Coronary artery (tissue), 2 donors: ENCODE data around the gene AP5Z1.

Experiments used
- DNase-seq: peaks from one replicate; pipeline ENCODE4 v3.0.0-alpha.2; 2017; ENCODE audit warnings: low spot score
- H3K27ac ChIP-seq, 2 donors: fragments of 200-600 bp; sonication (generic); one replicate each; pipeline ENCODE4 v1.5.1; 2016 to 2019
- H3K4me3 ChIP-seq: fragments of 200-600 bp; sonication (generic); 2 replicates; pipeline ENCODE4 v1.5.1; 2016; ENCODE audit warnings: mild to moderate bottlenecking, moderate library complexity
- TF ChIP-seq, protein P1 (sequence below): fragments of 200-600 bp; sonication (generic); IDR thresholded peaks from one replicate; pipeline ENCODE4 v1.5.1; 2019; ENCODE audit warnings: antibody characterized with exemption

The AP5Z1 gene

DNA sequence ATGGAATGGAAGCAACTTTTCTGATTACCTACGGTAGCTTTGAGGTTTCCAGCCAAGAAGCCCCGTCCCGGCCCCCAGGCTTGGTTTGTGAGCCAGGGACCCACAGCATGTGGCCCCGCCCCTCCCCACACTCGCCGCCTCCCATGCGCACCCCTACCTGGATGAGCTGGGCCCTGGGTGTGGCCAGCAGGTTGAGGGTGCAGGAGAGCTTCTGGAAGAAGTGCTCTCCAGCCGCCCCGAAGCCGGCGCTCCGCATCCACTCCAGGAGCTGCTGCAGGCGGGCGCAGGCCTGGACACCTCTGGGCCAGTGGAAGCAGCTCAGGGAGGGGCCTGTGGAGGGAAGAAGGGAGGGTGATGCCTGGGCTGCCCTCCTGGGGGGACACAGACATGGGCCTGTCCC is 39.7 kb downstream of the AP5Z1 start:
- Histone ChIP-seq H3K27ac (no peak overlapping the region), H3K4me3 (no peak overlapping the region)
- TF ChIP-seq, protein P1, sequence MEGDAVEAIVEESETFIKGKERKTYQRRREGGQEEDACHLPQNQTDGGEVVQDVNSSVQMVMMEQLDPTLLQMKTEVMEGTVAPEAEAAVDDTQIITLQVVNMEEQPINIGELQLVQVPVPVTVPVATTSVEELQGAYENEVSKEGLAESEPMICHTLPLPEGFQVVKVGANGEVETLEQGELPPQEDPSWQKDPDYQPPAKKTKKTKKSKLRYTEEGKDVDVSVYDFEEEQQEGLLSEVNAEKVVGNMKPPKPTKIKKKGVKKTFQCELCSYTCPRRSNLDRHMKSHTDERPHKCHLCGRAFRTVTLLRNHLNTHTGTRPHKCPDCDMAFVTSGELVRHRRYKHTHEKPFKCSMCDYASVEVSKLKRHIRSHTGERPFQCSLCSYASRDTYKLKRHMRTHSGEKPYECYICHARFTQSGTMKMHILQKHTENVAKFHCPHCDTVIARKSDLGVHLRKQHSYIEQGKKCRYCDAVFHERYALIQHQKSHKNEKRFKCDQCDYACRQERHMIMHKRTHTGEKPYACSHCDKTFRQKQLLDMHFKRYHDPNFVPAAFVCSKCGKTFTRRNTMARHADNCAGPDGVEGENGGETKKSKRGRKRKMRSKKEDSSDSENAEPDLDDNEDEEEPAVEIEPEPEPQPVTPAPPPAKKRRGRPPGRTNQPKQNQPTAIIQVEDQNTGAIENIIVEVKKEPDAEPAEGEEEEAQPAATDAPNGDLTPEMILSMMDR = no peak
- no peak for DNase-seq

GRCh38 chr7:4815609-4816418 is 40.4 kb downstream of the AP5Z1 start:
- TF ChIP-seq, protein P1 = no peak
- no peak for DNase-seq

GRCh38 chr7:4816419-4817080 is 41.1 kb downstream of the AP5Z1 start:
- Histone ChIP-seq H3K4me3 (no peak overlapping the region), H3K27ac (no peak overlapping the region)
- no peak for DNase-seq
- TF ChIP-seq, protein P1 = no peak

More at GRCh38 chr7:4815609-4816418, 40.4 kb downstream of the AP5Z1 start:
- Histone ChIP-seq H3K4me3 (no peak overlapping the region), H3K27ac (no peak overlapping the region)

- Histone ChIP-seq H3K4me3 (no peak overlapping the region), H3K27ac (no peak overlapping the region)
- TF ChIP-seq, protein P1 = no peak
- DNase-seq = no peak
These were observed 41.9 kb downstream of the AP5Z1 start for GRCh38 chr7:4817178-4817901.

- Histone ChIP-seq H3K4me3 (no peak overlapping the region), H3K27ac (no peak overlapping the region)
- DNase-seq = no peak
- TF ChIP-seq, protein P1 = no peak
These were observed 42.8 kb downstream of the AP5Z1 start for GRCh38 chr7:4818000-4818794.

- TF ChIP-seq, protein P1 = no peak
- H3K27ac ChIP-seq = peak overlapping the region in 1 of 2 donors; percentile 49
- peak overlapping the region; percentile 48 for H3K4me3 ChIP-seq
- no peak for DNase-seq
These were observed 44.4 kb downstream of the AP5Z1 start for GRCh38 chr7:4819560-4820404.
